Measurements from ENCODE around the gene PIAS4.

- no peak for TF ChIP-seq CTCF (IDR thresholded peaks at IDR 0.05; ENCODE audit: extremely low read depth in 1 of 2, insufficient read depth in 1 of 2, low read depth in 1 of 2, low read length in 2 of 2)
- no peak for TF ChIP-seq POLR2AphosphoS5 (IDR thresholded peaks at IDR 0.05; ENCODE audit: insufficient read depth, low read depth, low read length)
- no peak for TF ChIP-seq POLR2A (IDR thresholded peaks at IDR 0.05; ENCODE audit: low read depth, low read length)
Observed at GRCh38 chr19:4061683-4062418, 54.3 kb downstream of the PIAS4 start.
